ENCODE data around the gene GALNT9. TPM values are rescaled to one million over a fixed set of nuclear protein-coding genes. Genes with fewer than 3 reads are reported as not detected.

The GALNT9 gene
- total RNA-seq, 1 donor from 2014 or later, result 2.1 TPM

- peaks cover 42% of the 10 kb centered on the region for H3K79me2 ChIP-seq (ENCODE audit: insufficient read depth, low read length)
- FAIRE-seq (no peak), DNase-seq (ENCODE audit: low read depth) (no peak)
- H3K27ac Mint-ChIP-seq (ENCODE audit: unreplicated experiment), result no peak overlapping the region
- no peak overlapping the region for H3K4me3 Mint-ChIP-seq (ENCODE audit: unreplicated experiment)
- TF ChIP-seq CTCF (IDR thresholded peaks at IDR 0.05; ENCODE audit: insufficient read depth, low read depth, low read length) (no peak), EZH2 (IDR thresholded peaks at IDR 0.05; ENCODE audit: insufficient read depth, low read length) (no peak)
- H2AFZ ChIP-seq (ENCODE audit: low read depth, low read length), result no peak overlapping the region
- peaks cover 7% of the 10 kb centered on the region for H3K4me1 ChIP-seq (ENCODE audit: insufficient read depth, low read length)
- no peaks in the 10 kb centered on the region for H3K9me3 Mint-ChIP-seq (ENCODE audit: unreplicated experiment)
- H3K27ac ChIP-seq (ENCODE audit: low read depth, low read length), result no peak overlapping the region
- no peak overlapping the region for H3K9ac ChIP-seq (ENCODE audit: low read length)
- no peaks in the 10 kb centered on the region for H3K9me3 ChIP-seq (ENCODE audit: insufficient read depth, low read depth, low read length)
- H3K4me3 ChIP-seq (ENCODE audit: insufficient read depth, low read depth, low read length), result no peak overlapping the region
- H3K4me2 ChIP-seq (ENCODE audit: low read length), result no peak overlapping the region
- H3K36me3 ChIP-seq (ENCODE audit: insufficient read depth, low read length), result no peaks in the 10 kb centered on the region
- no peaks in the 10 kb centered on the region for H3K27me3 ChIP-seq (ENCODE audit: insufficient read depth, low read length)
- no peaks in the 10 kb centered on the region for H3K27me3 Mint-ChIP-seq (ENCODE audit: low read depth, unreplicated experiment)
- H3K4me1 Mint-ChIP-seq (ENCODE audit: low read depth, unreplicated experiment), result peaks cover 3% of the 10 kb centered on the region
- H4K20me1 ChIP-seq (ENCODE audit: insufficient read depth, low read length), result peaks cover 38% of the 10 kb centered on the region
- H3K36me3 Mint-ChIP-seq (ENCODE audit: low read depth, unreplicated experiment), result no peaks in the 10 kb centered on the region
These were observed 180.9 kb downstream of the GALNT9 start for GRCh38 chr12:132148368-132149045.

GRCh38 chr12:132147423-132148367 is 181.7 kb downstream of the GALNT9 start:
- DNase-seq (ENCODE audit: low read depth) (no peak), FAIRE-seq (no peak)
- Histone ChIP-seq H2AFZ (ENCODE audit: low read depth, low read length) (no peak overlapping the region), H3K4me2 (ENCODE audit: low read length) (no peak overlapping the region), H3K4me1 (ENCODE audit: insufficient read depth, low read length) (peaks cover 15% of the 10 kb centered on the region), H3K27ac (ENCODE audit: low read depth, low read length) (no peak overlapping the region), H3K79me2 (ENCODE audit: insufficient read depth, low read length) (peaks cover 50% of the 10 kb centered on the region), H3K4me3 (ENCODE audit: insufficient read depth, low read depth, low read length) (no peak overlapping the region), H3K36me3 (ENCODE audit: insufficient read depth, low read length) (no peaks in the 10 kb centered on the region), H4K20me1 (ENCODE audit: insufficient read depth, low read length) (peaks cover 40% of the 10 kb centered on the region), H3K9ac (ENCODE audit: low read length) (no peak overlapping the region), H3K27me3 (ENCODE audit: insufficient read depth, low read length) (no peaks in the 10 kb centered on the region), H3K9me3 (ENCODE audit: insufficient read depth, low read depth, low read length) (no peaks in the 10 kb centered on the region)
- Mint-ChIP-seq H3K9me3 (ENCODE audit: unreplicated experiment) (no peaks in the 10 kb centered on the region), H3K27ac (ENCODE audit: unreplicated experiment) (no peak overlapping the region), H3K27me3 (ENCODE audit: low read depth, unreplicated experiment) (no peaks in the 10 kb centered on the region), H3K4me3 (ENCODE audit: unreplicated experiment) (no peak overlapping the region), H3K36me3 (ENCODE audit: low read depth, unreplicated experiment) (peaks cover 3% of the 10 kb centered on the region), H3K4me1 (ENCODE audit: low read depth, unreplicated experiment) (peaks cover 5% of the 10 kb centered on the region)
- no peak for TF ChIP-seq CTCF (IDR thresholded peaks at IDR 0.05; ENCODE audit: insufficient read depth, low read depth, low read length)
- TF ChIP-seq EZH2 (IDR thresholded peaks at IDR 0.05; ENCODE audit: insufficient read depth, low read length), result no peak

All from astrocyte (in vitro differentiated cells and primary cell).